ENCODE results near the gene WAS.

- no peak for TF ChIP-seq ESRRG (CRISPR knock-in tag; IDR thresholded peaks at IDR 0.05)
- no peak for TF ChIP-seq ZNF8 (CRISPR knock-in tag; IDR thresholded peaks at IDR 0.05)
- TF ChIP-seq POU6F1 (CRISPR knock-in tag; IDR thresholded peaks at IDR 0.05; ENCODE audit: borderline replicate concordance, low read depth), result no peak
- no peak for TF ChIP-seq ISL1 (CRISPR knock-in tag; IDR thresholded peaks at IDR 0.05)
- TF ChIP-seq ZFP3 (CRISPR knock-in tag; IDR thresholded peaks at IDR 0.05), result no peak
- TF ChIP-seq TOX (CRISPR knock-in tag; IDR thresholded peaks at IDR 0.05; ENCODE audit: borderline replicate concordance), result no peak
- TF ChIP-seq PATZ1 (CRISPR knock-in tag; IDR thresholded peaks at IDR 0.05; ENCODE audit: borderline replicate concordance), result no peak
- TF ChIP-seq OSR1 (CRISPR knock-in tag; IDR thresholded peaks at IDR 0.05), result no peak
These were observed 30.2 kb downstream of the WAS start for GRCh38 chrX:48713847-48714246.

Data from SK-N-SH treated with all-trans-retinoic acid at 6 μM for 48 hours (cell line).